Liver (tissue), 3 donors: ENCODE measurements around the gene NOTO.

Experiments used
- ATF3 ChIP-seq: IDR thresholded peaks from 2 replicates; pipeline ENCODE4 v1.6.1; 2016; ENCODE audit warnings: antibody characterized with exemption
- CTCF ChIP-seq: fragments of 150-350 bp; IDR thresholded peaks from 2 replicates; pipeline ENCODE4 v1.5.1; 2017; ENCODE audit warnings: improper control_type of control experiment, low read depth, low read length; ENCODE audit not compliant: missing input control
- EGR1 ChIP-seq, 2 donors: IDR thresholded peaks; 2 replicates each; pipeline ENCODE4 v1.6.1; 2016 to 2018; ENCODE audit warnings: antibody characterized with exemption in 2 of 2, low read depth in 2 of 2
- GABPA ChIP-seq, 2 donors: IDR thresholded peaks in 1 of 2; conservative IDR thresholded peaks in 1 of 2; 2 replicates each; pipeline ENCODE4 v1.6.1; 2016; ENCODE audit warnings: antibody characterized with exemption in 2 of 2, mild to moderate bottlenecking in 1 of 2, moderate library complexity in 1 of 2
- JUND ChIP-seq, 2 donors: IDR thresholded peaks; 2 replicates each; pipeline ENCODE4 v1.6.1; 2016; ENCODE audit warnings: antibody characterized with exemption in 2 of 2
- MAX ChIP-seq: IDR thresholded peaks from 2 replicates; pipeline ENCODE4 v1.6.1; 2016; ENCODE audit warnings: antibody characterized with exemption
- RAD21 ChIP-seq, 2 donors: IDR thresholded peaks; 2 replicates each; pipeline ENCODE4 v1.6.1; 2016; ENCODE audit warnings: antibody characterized with exemption in 2 of 2, mild to moderate bottlenecking in 2 of 2
- SP1 ChIP-seq: IDR thresholded peaks from 2 replicates; pipeline ENCODE4 v1.6.1; 2018; ENCODE audit warnings: antibody characterized with exemption, mild to moderate bottlenecking
- YY1 ChIP-seq: IDR thresholded peaks from 2 replicates; pipeline ENCODE4 v1.6.1; 2016; ENCODE audit warnings: antibody characterized with exemption, mild to moderate bottlenecking
- TF ChIP-seq, protein P1 (sequence below): IDR thresholded peaks from 2 replicates; pipeline ENCODE4 v1.6.1; 2016; ENCODE audit warnings: antibody characterized with exemption, mild to moderate bottlenecking
- donor health status: healthy.
- donor health status: healthy.

- TF ChIP-seq MAX (no peak), CTCF (no peak), EGR1 (IDR thresholded peaks at IDR 0.05; ENCODE audit: low read depth in 2 of 2) (no peak), JUND (IDR thresholded peaks at IDR 0.05) (no peak), GABPA (IDR thresholded peaks at IDR 0.05 in 1 of 2, conservative IDR thresholded peaks at IDR 0.05 in 1 of 2) (no peak), RAD21 (IDR thresholded peaks at IDR 0.05) (no peak), ATF3 (no peak), SP1 (no peak), YY1 (no peak)
- TF ChIP-seq, protein P1, sequence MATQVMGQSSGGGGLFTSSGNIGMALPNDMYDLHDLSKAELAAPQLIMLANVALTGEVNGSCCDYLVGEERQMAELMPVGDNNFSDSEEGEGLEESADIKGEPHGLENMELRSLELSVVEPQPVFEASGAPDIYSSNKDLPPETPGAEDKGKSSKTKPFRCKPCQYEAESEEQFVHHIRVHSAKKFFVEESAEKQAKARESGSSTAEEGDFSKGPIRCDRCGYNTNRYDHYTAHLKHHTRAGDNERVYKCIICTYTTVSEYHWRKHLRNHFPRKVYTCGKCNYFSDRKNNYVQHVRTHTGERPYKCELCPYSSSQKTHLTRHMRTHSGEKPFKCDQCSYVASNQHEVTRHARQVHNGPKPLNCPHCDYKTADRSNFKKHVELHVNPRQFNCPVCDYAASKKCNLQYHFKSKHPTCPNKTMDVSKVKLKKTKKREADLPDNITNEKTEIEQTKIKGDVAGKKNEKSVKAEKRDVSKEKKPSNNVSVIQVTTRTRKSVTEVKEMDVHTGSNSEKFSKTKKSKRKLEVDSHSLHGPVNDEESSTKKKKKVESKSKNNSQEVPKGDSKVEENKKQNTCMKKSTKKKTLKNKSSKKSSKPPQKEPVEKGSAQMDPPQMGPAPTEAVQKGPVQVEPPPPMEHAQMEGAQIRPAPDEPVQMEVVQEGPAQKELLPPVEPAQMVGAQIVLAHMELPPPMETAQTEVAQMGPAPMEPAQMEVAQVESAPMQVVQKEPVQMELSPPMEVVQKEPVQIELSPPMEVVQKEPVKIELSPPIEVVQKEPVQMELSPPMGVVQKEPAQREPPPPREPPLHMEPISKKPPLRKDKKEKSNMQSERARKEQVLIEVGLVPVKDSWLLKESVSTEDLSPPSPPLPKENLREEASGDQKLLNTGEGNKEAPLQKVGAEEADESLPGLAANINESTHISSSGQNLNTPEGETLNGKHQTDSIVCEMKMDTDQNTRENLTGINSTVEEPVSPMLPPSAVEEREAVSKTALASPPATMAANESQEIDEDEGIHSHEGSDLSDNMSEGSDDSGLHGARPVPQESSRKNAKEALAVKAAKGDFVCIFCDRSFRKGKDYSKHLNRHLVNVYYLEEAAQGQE, result no peak
Observed at GRCh38 chr2:73258913-73259215, 56.5 kb downstream of the NOTO start.
